ENCODE results near the gene PRKCA.

PRKCA gene

DNA sequence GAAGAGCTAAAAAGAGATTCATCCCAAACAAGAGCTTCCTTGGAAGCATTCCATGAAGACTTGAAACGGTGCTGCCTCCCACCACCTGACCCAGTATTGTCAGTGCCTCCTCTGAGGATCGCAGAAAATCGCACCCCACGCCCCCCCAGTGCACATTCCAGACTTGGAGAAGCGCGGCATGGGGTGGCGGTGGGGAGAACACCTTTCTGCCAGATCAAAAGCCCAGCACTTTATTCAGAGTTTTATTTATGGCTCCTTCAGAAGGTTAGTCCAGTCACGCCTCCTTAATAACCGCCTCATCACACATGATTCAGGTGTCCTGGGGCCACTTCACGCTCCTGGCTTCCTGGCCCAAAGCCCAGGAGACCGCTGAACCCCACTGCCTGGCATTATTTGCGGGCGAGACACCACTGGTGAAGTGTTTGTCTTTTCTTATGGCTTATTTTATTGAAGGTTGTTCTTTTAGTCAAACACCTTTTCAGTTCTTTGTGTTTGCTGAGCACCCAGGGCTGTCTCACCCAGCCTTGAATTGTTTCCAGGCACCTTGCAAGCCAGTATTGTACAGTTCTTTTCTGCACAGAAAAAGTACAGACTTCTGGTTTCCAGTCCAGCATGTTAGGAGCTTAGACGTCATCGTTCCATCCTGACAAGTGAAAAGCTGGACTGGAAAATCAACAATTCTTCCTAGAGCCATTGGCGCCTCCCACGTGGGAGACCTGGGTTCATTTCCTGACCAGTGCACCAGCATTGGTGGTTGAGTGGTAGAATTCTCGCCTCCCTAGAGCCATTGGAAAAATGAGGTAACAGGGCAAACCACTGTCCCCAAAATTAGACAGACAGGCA is 452.9 kb downstream of the PRKCA start:
- no peak for DNase-seq

DNA sequence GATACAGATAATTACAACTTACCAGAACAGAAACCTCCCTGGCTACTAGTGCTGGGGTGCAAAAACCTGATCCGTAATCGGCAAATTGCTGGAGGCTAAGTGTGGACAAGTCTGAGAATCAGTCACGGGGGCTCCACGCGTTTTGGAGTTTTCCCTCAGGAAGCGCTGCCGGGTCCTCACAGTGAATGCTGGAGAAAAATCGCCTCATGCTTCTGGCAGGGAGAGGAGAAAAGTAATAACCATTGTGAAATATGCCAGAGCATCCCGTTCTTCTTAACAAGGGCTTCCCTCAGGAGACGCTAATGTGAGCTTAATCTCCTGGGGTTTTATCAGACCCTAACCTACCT is 453.5 kb downstream of the PRKCA start:
- DNase-seq = no peak

DNA sequence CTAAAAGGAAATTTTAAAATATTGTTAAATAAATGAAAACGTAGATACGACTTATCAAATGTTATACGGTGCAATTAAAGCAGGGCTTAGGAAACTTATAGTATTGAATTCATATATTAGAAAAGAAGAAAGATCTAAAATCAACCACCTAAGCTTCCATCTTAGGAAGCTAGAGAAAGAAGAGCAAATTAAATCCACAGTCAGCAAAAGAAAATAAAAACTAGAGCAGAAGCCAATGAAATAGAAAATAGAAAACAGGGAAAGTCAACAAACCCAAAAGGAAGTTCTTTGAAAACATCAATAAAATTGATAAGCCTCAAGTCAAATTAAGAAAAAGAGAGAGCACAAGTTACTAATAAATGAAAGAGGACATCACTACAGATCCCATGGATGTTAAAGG is 457.9 kb downstream of the PRKCA start:
- DNase-seq = no peak

DNA sequence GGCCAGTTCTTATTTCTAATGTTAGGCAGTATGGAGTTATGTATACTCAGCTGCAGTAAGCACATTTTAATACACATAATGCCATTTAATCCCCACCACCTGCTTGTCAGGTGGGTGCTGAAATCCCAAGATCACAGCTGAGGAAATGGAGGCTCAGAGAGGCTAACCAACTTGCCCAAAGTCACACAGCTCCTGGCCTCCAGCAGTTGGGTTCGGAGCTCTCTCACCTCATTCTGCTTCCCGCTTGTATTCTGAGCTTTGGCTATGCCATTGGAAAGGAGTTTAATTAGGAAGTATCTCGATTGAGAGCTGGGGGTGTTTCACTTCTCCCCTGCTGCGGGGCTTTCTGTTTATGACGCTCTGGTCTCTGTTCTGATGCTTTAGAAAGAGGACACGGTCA is 459.9 kb downstream of the PRKCA start:
- DNase-seq = no peak

DNA sequence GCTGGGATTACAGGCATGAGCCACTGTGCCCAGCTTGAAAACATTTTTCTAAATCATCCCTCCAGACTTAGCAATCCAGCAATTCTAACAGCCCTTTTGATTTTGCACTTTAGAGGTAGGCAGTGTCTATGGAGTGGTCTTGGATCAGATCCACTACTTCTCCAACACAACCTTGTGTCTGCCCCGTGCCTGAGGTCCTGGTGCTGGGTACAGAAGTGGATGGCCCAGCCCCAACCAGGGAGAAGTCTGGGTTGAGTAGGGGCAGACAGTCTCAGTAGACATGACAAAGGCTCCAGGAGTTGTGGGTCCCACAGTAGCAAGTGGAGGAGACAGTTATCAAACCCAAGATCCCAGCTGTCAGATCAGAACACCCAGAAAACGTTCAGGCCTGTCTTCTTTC is 460.6 kb downstream of the PRKCA start:
- no peak for DNase-seq

DNA sequence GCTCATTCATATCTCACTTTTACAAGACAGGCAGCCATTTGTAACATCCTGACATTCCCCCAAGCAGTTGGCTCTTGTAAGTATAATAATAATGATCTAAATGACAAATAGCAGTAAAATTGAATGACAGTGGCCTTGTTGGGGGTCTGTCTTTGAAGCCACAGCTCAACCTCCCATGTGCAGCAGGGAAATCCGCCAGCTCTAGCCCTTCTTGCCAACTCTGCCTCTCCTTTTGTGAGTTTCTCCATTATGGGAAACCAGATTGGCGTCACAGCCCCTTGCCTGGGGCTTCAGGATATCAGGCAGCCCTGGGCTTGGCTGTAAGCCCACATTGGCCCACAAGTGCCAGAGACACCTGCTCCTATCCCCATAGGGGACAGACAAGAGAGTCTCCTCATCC is 462.1 kb downstream of the PRKCA start:
- DNase-seq = no peak

DNA sequence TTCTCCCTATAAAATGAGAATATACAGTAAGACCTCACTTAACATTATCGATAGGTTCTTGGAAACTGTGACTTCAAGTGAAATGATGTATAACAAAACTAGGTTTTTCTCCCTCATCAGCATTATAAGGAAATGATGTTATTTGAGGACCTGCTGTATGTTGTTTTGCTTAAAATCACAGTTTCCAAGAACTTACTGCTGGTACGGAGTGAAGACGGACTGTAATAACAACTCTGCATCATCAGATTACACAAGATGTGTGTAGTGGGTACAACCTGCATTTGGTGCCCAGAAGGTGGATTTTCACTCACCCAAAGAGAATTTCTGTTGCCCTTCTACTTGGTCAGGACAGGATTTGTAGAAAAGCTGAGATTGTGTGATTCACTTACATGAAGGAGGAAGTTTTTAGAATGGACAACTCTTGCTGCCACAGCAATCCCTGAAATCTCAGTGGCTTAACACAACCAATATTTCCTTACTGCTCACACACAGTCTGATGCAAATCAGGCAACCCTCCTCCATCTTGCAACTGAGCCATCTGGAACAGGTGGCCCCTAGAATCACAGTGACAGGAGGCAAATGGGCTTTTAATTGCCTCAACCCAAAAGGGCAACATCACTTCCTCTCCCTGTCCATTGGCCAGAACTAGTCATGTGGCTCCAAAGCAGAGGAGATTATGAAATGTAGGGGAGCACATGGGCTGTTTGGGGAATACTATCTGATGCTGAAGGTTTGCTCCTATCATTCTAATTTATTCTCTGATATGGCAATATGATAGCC is 464.9 kb downstream of the PRKCA start:
- no peak for DNase-seq

DNA sequence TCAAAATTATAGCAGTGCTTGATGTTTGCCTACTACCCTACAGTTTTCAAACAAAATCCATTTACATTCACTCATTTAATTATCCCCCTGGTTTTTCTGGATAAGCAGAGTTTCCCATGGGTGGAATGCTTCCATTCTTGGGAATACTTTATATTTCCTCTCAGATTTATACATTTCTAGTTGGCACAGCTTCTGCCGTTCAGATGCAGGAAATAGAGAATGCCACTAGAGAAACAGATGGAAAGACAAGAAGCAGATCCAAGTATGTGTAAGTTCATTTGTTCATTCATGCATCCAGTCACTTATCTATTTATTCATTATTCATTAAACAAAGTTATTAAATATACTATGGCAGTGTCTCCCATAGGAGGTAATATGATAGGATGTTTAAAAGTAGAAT is 467.5 kb downstream of the PRKCA start:
- DNase-seq = no peak

DNA sequence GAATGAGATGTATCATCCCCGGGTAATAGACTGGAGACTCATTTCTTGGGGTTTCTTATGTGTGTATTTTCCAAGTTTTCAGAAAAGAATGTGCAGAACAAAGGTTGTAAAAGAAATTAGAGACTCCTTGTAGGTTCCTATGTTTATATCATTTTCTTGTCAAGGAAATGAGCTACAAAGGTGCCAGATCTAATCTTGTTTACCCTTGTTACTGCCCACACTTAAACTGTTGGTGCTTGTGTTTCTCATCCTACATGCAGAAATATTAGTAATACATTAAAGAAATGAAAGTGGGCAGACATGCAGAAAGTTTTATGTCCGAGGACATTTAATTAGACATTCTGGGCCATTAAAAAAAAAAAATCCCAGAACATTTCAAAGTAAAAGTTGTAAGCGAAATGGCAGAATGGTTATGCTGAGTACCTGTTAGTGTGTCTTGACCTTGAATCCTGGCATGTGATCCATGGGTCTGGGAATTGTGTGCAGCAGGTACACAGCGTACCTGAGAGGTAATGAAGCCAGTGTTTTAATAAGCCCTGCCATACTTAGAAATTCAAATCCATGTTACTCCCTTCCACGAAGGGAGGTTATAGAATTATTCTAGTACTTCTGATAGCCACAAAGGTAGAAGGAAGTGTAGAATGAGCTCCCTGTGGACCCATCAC is 469.9 kb downstream of the PRKCA start:
- DNase-seq = no peak

DNA sequence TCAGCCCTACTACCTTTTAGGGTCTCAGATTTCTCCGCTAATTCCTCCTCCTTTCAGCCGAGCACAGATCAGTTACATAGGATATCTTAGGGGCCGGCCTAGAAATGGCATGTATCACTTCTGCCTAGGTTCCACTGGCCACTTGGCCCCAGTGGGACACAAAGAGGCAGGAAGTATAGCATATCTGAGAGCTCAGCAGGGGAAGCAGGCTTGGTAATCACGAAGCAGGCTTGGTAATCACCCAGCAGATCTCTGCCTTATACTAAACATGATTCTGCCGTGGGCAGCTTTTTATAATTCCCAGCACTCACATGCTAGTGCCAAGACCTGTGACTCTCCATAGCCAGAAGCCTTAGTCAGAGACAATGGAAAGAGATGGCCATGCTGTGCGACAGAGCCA is 472.9 kb downstream of the PRKCA start:
- DNase-seq = no peak

DNA sequence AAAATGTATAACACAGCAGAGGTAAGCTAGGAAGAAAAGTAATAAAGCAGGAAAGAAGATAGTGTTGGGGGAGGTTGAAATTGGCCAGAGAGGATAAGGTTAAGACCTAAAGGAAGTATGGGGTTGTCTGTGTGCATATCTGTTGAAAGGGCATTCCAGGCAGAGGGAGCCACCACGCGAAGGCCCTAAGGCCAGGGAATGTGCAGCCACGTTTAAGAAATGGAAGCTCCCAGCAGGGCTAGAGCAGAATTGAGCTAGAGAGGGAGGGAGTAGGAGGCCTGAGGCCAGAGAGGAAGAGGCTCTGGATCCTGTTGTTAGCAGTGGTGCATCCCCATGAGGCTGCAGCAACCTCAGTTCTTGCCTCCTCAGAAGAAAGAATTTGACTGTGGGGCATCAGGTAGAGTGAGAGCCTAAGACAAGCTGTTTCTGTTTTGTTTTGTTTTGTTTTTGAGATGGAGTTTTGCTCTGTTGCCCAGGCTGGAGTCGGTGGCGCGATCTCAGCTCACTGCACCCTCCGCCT is 473.5 kb downstream of the PRKCA start:
- no peak for DNase-seq

DNA sequence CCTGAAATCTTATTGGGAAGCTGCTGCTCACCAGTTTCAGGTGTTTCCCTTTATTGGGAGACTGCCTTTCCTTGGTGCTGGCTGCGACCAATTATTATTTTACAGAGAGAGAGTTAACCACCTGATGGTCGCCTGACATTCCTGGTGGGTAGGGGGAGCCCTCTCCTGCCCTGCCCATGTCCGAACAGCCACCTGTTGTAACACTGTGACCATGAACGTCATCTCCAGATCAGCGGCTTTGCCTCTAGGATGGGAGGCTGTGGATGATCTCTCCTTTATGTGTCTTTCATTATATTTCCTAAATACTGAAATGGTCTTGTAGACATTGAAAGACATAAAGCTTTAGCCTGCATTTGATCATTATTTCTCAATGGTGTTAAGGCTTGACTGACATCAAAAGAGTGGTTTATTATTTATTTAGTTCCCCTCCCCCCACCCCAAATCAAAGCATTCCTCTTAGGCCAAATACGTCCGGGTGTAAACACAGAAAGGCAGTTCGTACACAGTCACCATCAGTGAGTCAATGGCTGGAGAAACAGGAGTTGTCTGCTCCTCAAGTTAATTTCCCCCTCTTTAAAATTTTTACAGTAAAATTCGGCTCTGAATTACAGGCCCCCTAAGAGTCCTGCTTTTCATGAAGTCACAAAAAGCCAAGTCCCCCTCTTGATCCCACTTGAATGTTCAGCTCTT is 474.7 kb downstream of the PRKCA start:
- DNase-seq = no peak

DNA sequence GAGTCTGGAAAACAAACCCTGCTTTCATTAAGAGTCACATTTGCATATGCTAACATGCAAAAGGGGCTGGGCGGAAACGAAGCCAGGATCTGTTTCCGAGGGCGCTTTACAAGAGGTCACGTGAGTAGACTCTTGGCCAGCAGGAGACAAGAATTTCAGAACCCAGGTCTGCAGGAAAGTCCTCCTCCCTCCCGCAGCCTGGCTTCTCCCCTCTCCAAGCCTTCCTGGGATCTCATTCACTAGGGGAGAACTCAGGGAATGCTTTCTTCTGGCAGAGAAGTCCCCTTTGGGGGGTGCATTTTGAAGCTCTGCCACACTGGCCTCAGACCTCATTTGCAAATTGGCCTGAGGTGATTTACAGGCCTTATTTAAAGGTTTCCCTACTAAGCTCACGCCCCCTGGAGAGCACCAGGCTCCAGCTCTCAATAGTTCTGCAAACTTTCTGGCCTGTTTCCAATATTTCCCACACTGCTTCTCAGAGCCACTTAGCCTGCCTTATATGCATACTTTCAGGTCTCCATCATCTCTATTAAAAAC is 475.3 kb downstream of the PRKCA start:
- DNase-seq = no peak

DNA sequence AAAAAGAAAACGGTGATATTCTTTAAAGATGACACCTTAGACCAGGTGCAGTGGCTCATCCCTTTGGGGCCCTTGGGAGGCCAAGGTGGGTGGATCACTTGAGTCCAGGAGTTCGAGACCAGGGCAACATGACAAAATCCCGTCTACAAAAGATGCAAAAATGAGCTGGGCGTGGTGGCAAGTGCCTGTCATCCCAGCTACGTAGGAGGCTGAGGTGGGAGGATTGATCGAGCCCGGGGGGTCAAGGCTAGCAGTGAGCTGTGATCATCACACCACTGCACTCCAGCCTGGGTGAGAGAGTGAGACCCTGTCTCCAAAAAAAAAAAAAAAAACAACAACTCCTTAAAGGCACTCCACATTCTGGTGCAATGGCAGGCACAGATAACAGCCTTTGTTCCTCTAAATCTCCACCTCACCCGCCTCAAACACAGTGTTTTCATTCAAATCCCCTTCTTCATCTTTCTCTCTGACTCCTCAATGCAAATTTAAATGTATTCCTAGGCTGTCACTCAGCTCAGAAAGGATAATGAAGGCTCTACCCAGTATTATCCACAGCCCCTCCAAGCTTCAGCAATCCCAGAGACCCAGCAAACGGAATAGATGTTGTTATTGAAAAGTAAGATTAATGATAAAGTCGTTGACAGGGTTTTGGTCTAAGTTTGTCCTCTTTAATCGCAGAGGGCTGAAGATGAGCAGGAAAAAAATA is 476.3 kb downstream of the PRKCA start:
- DNase-seq = no peak

DNA sequence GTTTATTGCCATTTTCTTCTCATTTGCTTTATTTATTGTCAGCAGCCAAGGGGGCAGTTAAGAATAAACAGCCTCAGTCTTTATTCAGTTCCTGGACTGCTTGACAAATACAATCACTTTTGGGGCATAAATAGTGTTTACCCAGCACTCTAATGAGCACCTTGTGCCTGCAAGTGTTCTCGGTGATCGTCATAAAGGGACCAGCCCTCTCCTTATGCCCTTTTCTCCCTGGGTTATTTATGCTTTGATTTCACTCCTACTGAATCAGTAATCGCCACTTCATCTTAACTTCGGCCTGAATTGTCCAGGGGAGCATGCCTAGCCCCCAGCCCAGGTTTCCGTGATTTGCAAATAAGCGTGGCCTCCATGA is 476.8 kb downstream of the PRKCA start:
- DNase-seq = no peak

DNA sequence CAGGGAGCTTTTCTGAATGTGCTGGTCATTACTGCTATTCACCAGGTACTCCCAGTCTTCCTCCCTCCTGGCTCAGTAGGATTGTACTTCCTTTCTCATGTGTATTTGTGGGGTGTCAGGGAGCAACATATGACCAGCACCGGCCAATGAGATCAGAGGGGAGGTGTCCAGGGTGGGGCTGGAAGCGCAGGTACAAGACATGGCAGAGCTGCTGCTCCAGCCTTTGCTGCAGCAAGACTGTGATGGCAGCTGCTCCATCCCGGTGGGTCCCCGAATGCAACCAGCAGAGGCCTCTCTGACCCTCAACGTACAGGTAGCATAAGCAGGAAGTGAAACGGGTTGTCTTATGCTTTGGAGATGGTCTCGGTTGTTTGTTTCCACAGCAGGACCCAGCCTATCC is 478.7 kb downstream of the PRKCA start:
- no peak for DNase-seq

DNA sequence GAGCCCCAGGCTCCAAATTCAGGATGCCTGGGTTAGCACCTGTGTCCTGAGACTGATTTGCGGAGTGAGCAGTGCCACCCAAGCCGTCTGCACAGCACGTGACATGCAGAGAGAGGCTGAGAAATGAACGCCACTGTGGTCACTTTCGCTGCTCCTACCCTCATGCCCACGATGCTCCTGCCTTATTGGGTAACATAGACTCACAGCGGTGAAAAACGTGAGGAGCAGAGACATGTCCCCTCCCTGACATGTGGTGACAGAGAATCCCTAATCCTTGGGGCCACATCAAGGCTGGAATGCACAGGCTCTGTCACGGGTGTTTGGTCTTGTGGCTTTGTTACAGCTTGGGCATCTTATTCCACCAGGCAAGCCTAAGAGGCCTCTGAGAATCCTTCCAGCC is 480.4 kb downstream of the PRKCA start:
- DNase-seq = no peak

DNA sequence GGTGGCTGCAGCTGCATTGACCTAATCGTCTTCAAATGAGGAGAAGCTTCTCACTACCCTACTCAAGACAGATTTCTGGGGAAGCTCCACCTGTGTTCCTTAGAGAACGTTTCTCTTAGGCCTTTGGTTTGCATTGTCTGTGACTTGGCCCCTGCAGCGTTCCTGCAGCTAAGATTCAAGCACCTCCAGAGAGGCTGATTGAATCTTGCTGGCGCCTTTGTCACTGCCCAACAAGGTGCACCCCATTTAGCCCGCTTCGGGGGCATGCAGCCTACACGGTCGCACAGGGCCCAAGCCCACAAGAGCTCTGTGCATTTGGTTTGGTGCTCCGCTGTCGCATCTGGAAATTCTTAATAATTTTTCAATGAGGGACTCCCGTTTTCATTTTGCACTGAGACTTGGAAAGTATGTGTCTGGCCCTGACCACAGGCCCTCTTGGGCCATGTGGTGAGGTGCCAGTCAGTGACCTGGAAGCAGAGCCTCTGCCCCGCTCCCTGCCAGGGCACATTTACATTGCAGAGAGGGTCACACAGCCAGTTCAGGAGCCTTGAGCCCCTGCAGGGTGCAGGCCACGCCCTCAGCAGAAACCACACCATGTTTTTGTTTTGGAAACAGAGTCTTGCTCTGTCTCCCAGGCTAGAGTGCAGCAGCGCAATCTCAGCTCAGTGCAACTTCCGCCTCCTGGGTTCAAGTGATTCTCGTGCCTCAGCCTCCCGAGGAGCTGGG is 481.4 kb downstream of the PRKCA start:
- no peak for DNase-seq

DNA sequence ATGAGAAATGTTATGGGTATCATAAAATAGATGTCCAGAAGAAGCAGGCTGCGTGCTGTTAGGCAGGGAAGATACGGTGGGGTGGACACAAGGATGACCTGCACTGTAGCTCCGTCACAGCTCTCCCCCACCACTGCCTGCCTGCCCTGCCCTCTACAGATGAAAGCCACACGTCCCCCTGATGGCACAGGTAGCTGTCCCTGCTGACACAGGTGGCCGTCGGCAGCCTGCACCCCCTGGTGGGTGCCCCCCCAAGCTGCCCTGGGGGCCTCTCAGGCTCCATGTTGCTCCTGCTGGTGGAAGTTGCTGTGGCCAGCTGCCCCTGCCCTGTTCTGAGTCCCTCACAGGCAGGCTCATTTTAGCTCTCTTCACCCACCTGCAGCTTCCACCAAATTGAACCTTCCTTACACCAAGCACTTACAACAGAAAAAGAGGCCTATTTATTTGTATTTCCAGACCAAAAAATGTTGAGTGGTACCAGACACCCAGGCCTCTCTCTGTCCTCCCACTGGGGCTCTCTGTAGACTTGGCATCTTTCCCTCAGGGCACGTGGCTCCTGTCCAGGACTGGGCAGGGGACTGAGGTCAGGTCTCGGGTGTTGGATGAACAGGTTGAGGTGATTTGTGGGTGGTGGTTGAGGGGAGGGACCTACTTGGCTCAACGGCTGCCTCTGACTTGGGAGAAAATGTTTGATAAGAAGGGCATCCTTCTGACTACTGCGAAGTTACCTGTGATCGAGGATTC is 482.4 kb downstream of the PRKCA start:
- no peak for DNase-seq

DNA sequence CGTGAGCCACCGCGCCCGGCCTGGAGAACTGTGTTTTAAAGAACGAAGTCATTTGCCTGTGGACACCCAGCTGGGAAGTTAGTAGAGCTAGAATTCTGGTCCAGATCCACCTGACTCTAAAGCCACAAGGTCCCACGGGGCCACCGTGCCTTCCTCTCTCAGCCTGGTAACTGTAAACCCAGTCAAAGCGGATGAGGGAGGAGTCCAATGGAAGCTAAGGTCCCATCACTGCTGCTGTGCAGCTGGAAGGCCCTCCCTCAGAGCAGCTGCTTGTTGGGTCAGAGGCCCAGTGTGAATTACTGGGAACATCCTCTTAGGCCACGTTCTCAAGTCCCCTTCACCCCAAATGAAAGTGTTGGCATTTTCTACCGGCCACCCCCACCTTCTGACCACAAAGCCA is 483.7 kb downstream of the PRKCA start:
- DNase-seq = no peak

DNA sequence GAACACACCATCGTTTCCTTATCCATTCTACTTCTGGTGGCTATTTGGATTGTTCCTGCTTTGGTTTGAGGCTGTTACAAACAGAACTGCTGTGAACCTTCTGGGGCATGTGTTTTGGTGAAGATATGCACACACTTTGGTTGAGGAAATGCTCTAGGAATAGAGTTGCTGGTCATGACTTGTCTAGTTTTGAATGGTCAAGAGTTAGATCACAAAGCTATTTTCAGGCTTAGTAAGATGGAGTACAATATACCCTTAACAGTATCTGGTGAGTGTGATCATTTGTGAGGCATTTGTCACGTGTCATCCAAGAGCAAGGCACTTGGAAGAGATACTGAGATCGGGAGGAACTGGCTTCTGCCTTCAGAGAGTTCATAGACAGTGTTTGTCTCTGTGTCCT is 485.5 kb downstream of the PRKCA start:
- no peak for DNase-seq
